GM13976 (cell line): ENCODE data around the gene FOXP1.

ENCODE experiments used
- DNase-seq: peaks from one replicate; pipeline ENCODE4 v3.0.0; 2012; ENCODE audit warnings: low spot score
- in situ Hi-C: fragments of 300-500 bp; cut with MboI; formaldehyde crosslinking; loops from one replicate; pipeline ENCODE4 v1.12.0; 2022; ENCODE audit warnings: low sequenced_read_pairs, mixed read lengths, inconsistent platforms; ENCODE audit not compliant: unreplicated experiment
- TF ChIP-seq, protein P1 (sequence below): IDR thresholded peaks from 2 replicates; pipeline ENCODE4 v1.5.1; 2012; ENCODE audit warnings: borderline replicate concordance, mild to moderate bottlenecking; ENCODE audit not compliant: insufficient read depth; ENCODE audit errors: extremely low read depth, missing control alignments, control extremely low read depth

Gene FOXP1

DNA sequence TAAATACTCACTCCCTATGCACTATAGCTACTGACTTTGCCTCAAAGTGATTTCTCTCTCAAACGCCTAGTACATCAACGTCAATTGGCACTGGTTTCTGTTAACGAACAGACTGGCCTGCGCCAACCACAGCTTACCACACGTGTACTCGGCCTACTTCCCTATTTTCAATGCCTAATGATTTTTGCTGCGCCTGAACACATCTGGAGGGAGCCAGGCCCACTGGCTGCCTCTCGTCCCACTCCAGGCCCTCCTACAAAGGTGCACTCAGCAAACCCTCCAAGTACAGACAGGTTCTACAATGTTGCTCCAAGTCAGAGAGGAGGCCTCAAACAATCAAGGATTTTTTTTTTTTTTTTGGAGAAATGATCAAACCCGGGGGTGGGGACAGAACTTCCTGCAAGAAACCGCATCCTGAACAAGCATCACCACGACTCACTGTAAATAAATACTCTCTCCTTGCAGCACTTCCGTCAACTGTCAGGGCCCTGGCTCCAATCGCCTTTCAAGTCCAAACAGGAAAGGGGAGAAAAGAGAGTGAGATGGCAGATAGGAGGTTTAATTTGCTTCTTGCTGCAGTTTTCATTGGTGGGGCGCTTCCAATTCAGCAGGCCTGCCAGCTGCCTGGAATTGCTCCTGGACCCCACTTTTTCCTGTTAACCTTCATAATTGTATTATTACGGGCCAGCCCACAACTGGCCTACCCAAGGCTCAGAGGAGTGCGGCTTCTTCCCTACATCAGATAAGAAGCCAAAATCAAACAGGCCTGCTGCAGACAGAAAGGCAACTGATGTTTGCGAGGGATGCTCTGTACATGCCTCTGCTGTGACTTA, 139.3 kb downstream of the FOXP1 start:
- TF ChIP-seq, protein P1, sequence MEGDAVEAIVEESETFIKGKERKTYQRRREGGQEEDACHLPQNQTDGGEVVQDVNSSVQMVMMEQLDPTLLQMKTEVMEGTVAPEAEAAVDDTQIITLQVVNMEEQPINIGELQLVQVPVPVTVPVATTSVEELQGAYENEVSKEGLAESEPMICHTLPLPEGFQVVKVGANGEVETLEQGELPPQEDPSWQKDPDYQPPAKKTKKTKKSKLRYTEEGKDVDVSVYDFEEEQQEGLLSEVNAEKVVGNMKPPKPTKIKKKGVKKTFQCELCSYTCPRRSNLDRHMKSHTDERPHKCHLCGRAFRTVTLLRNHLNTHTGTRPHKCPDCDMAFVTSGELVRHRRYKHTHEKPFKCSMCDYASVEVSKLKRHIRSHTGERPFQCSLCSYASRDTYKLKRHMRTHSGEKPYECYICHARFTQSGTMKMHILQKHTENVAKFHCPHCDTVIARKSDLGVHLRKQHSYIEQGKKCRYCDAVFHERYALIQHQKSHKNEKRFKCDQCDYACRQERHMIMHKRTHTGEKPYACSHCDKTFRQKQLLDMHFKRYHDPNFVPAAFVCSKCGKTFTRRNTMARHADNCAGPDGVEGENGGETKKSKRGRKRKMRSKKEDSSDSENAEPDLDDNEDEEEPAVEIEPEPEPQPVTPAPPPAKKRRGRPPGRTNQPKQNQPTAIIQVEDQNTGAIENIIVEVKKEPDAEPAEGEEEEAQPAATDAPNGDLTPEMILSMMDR = no peak
- in situ Hi-C loops = no loop called here
- peak; percentile 37 for DNase-seq

GRCh38 chr3:71443332-71443731, 140.2 kb downstream of the FOXP1 start:
- DNase-seq = no peak
- TF ChIP-seq, protein P1 = no peak
- in situ Hi-C loops = no loop called here

DNA sequence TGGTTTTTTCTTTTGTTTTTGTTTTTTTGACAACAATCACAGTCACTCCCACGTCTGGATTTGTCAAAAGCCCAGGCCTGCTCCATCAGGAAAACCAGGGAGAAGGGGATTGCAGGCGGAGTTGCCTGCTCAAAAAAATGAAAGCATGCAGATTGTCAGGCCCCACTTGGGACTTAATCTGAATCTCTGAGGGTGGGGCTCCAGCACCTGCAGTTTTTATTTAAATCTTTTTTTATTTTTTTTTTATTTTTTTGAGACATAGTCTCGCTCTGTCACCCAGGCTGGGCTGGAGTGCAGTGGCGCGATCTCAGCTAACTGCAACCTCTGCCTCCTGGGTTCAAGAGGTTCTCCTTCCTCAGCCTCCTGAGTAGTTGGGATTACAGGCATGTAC, 140.9 kb downstream of the FOXP1 start:
- DNase-seq = no peak
- in situ Hi-C loops = no loop called here
- TF ChIP-seq, protein P1 = no peak

- no peak for DNase-seq
- in situ Hi-C loops = no loop called here
- TF ChIP-seq, protein P1 = no peak
Measured at GRCh38 chr3:71441925-71442651, 141.4 kb downstream of the FOXP1 start.

GRCh38 chr3:71441217-71441924, 142.2 kb downstream of the FOXP1 start:
- no peak for DNase-seq
- in situ Hi-C loops = no loop called here

GRCh38 chr3:71438904-71439303, 144.6 kb downstream of the FOXP1 start:
- no peak for DNase-seq
- in situ Hi-C loops = no loop called here
- TF ChIP-seq, protein P1 = no peak

More at GRCh38 chr3:71441217-71441924, 142.2 kb downstream of the FOXP1 start:
- TF ChIP-seq, protein P1 = no peak
